GM23248 (cell line): Measurements from ENCODE around the gene SPAG9.

ENCODE experiments used
- EZH2 ChIP-seq: fragments of 200-600 bp; sonication (generic); IDR thresholded peaks from 2 replicates; pipeline ENCODE4 v1.6.1; 2018; ENCODE audit warnings: antibody characterized with exemption, mild to moderate bottlenecking; ENCODE audit not compliant: insufficient read depth, poor library complexity, severe bottlenecking
- EZH2phosphoT487 ChIP-seq: fragments of 200-600 bp; sonication (generic); IDR thresholded peaks from 2 replicates; pipeline ENCODE4 v1.6.1; 2018; ENCODE audit warnings: antibody characterized with exemption, moderate library complexity, mild to moderate bottlenecking, low read depth; ENCODE audit not compliant: insufficient read depth

- TF ChIP-seq EZH2 (no peak), EZH2phosphoT487 (no peak)
These were observed 175.6 kb downstream of the SPAG9 start for GRCh38 chr17:50944902-50945720.
